Thyroid gland (tissue), 4 donors: ENCODE results near the gene HPCAL1. TPM values are rescaled to one million over a fixed set of nuclear protein-coding genes. Genes with fewer than 3 reads are reported as not detected.
A peak's percentile ranks its signal among the peaks of the same experiment; 100 is the strongest.

Source experiments
- DNase-seq, 2 donors: peaks; one replicate each; pipeline ENCODE4 v3.0.0-alpha.2; 2019
- H3K27ac ChIP-seq, 3 donors: fragments of 200-600 bp; sonication (generic); 1 replicate in 2 of 3; 2 replicates in 1 of 3; pipeline ENCODE4 v1.5.1; 2016 to 2019; ENCODE audit warnings: mild to moderate bottlenecking in 1 of 3, moderate library complexity in 1 of 3
- H3K27me3 ChIP-seq: fragments of 200-600 bp; sonication (generic); one replicate; pipeline ENCODE4 v1.5.1; 2019
- H3K36me3 ChIP-seq, 2 donors: fragments of 200-600 bp; sonication (generic); one replicate each; pipeline ENCODE4 v1.5.1; 2016 to 2019
- H3K4me1 ChIP-seq, 2 donors: fragments of 200-600 bp; sonication (generic); one replicate each; pipeline ENCODE4 v1.5.1; 2017 to 2019
- H3K4me3 ChIP-seq, 3 donors: fragments of 200-600 bp; sonication (generic); replicated peaks in 1 of 3; 1 replicate in 2 of 3; 2 replicates in 1 of 3; pipeline ENCODE4 v1.5.1; 2016; ENCODE audit warnings: mild to moderate bottlenecking in 1 of 3
- H3K9me3 ChIP-seq: fragments of 200-600 bp; sonication (generic); one replicate; pipeline ENCODE4 v1.5.1; 2017
- POLR2A ChIP-seq, 2 donors: fragments of 450-650 bp; IDR thresholded peaks; one replicate each; pipeline ENCODE4 v1.6.1; 2017; ENCODE audit warnings: antibody characterized with exemption in 2 of 2, mild to moderate bottlenecking in 2 of 2, moderate library complexity in 1 of 2
- WGBS, 2 donors: methylation state at CpG; one replicate each; pipeline ENCODE4 v1.1.5; 2017; 5-methylcytosine and 5-hydroxymethylcytosine counted together
- intact Hi-C: fragments of 100-400 bp; cut with DNase I; formaldehyde crosslinking; loops from one replicate; pipeline ENCODE4 v1.15.1; 2023
- total RNA-seq, 4 donors: library from RNA; depleted of rRNA; stranded (reverse); fragments of >200 nt; gene quantifications; one replicate each; pipeline ENCODE4 v1.2.3, GENCODE V29; 2016
- TF ChIP-seq, protein P1 (sequence below), 6 experiments: fragments of 200-600 bp in 3 of 6; fragments of 450-650 bp in 3 of 6; sonication (generic) in 3 of 6; IDR thresholded peaks; one replicate each; pipeline ENCODE4 v1.5.1; 2016 to 2019; ENCODE audit warnings: antibody characterized with exemption in 6 of 6, mild to moderate bottlenecking in 2 of 6, inconsistent platforms in 1 of 6, moderate library complexity in 1 of 6

The HPCAL1 gene
- total RNA-seq, 4 donors from 2014 or later: 39.9 to 84.2 (median 64.8) TPM

DNA sequence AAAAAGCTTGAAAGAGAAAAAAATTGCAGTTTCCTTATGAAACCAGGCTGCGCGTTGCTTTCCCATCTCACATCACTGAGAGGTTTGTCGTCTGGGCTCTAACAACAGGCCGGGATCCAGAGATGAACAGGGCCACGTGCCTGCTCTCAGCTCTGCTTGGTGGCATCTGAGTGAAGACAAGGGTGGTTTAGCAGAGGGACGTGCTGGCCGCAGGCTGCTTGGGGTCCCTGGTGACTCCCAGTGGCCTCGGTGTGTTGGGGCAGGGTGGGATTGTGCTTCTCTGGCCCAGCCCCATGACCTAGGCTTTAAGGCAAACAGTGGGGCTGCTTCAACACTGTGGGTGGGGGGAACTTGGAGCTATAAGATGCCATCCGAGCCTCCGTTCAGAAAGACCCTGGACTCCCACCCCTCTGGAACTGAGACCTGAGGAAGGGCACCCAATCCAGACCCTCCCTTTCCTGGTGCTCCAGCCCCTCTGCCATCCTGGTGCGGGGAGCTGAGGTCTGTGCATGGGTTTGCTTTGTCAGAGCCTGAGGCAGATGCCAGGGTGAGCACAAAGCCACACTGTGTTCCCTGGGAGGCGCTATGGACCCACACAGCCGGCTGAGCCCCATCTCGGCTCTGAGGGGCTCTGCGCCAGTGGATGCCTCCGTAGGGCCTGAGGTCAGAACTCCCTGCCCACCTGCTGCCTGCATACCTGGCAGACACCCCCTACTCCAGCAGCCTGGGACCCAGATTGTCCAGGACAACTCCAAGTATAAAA lies 18.4 kb upstream of the HPCAL1 start:
- H3K9me3 ChIP-seq: no peaks in the 10 kb centered on the region
- peak overlapping the region in 2 of 3 donors; percentile 93 to 99 for H3K27ac ChIP-seq
- H3K36me3 ChIP-seq: no peaks in the 10 kb centered on the region
- WGBS, 2 donors: 96% methylated on average over 8 to 15 of the region's 16 CpGs
- H3K4me3 ChIP-seq: no peak overlapping the region
- TF ChIP-seq, protein P1, sequence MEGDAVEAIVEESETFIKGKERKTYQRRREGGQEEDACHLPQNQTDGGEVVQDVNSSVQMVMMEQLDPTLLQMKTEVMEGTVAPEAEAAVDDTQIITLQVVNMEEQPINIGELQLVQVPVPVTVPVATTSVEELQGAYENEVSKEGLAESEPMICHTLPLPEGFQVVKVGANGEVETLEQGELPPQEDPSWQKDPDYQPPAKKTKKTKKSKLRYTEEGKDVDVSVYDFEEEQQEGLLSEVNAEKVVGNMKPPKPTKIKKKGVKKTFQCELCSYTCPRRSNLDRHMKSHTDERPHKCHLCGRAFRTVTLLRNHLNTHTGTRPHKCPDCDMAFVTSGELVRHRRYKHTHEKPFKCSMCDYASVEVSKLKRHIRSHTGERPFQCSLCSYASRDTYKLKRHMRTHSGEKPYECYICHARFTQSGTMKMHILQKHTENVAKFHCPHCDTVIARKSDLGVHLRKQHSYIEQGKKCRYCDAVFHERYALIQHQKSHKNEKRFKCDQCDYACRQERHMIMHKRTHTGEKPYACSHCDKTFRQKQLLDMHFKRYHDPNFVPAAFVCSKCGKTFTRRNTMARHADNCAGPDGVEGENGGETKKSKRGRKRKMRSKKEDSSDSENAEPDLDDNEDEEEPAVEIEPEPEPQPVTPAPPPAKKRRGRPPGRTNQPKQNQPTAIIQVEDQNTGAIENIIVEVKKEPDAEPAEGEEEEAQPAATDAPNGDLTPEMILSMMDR (IDR thresholded peaks at IDR 0.05): no peak
- no peak for TF ChIP-seq POLR2A (IDR thresholded peaks at IDR 0.05)
- H3K27me3 ChIP-seq: no peaks in the 10 kb centered on the region
- DNase-seq: peak in 1 of 2 donors; percentile 13
- peaks cover 24 to 38% of the 10 kb centered on the region in 2 donors for H3K4me1 ChIP-seq
- intact Hi-C loops: no loop called here

DNA sequence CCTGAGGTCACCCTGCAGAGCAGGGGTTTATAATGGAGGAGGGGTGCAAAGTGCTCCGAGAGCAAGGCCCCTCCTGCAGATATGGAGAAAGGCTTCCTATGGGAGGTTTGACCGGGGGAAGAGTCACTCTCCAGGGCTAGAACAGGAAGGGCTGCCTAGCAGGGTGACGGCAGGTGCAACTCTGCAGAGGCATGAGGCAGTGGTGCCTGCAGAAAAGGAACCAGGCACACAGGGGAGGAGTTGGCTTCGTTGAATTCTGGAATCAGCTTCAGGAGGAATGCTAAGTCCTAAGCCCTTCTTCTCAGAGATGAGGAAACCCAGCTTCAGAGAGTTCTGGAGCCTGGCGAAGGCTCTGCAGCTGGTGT lies 17.5 kb upstream of the HPCAL1 start:
- 43 to 51% methylated on average over 5 of the region's 5 CpGs for WGBS, 2 donors
- Histone ChIP-seq H3K4me3 (no peak overlapping the region), H3K27me3 (no peaks in the 10 kb centered on the region), H3K36me3 (no peaks in the 10 kb centered on the region), H3K27ac (peak overlapping the region; percentile 93 to 99 (median 95)), H3K9me3 (no peaks in the 10 kb centered on the region), H3K4me1 (peaks cover 24 to 38% of the 10 kb centered on the region in 2 donors)
- no peak for DNase-seq
- TF ChIP-seq POLR2A (IDR thresholded peaks at IDR 0.05): no peak
- TF ChIP-seq, protein P1 (IDR thresholded peaks at IDR 0.05): no peak
- intact Hi-C loops: loop anchor here (5.0 kb wide), 1 partner anchor 122 kb away; no protein-coding TSS in a partner anchor

DNA sequence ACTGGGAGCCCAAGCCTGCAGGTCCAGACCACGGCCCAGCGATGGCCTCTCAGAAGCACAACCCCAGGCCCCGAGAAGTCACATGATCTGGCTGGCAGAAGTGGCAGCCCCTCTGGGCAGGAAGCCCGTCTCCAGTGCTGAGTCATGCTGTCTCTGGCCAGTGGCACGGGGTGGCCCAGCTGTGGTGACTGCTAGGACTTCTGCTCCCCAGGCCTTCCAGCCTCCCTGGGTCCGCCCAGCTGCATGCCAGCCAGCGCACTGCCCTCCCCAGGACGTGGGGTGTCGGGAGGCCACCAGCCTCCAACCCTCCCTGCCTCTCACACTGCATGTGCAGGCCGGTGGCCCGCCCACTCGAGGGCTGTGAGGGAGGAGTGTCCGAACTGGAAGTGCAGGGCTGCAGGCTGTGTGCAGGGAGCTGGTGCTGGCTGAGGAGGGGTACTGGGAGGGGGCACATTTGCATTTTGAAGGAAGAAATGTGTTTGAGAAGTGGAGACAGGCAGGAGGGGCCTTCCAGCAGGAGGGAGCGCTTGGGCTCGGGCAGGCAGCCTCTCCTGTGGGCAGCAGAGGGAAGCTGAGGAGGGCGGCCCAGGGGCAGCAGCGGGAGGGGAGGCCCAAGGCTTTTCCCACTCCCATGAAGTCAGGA lies 17.0 kb upstream of the HPCAL1 start:
- peak overlapping the region; percentile 93 to 99 (median 95) for H3K27ac ChIP-seq
- WGBS, 2 donors: 25 to 46% methylated on average over 8 to 10 of the region's 17 CpGs
- DNase-seq: peak; percentile 96
- peaks cover 24 to 38% of the 10 kb centered on the region in 2 donors for H3K4me1 ChIP-seq
- TF ChIP-seq POLR2A (IDR thresholded peaks at IDR 0.05): peak in 1 of 2 donors; percentile 38
- TF ChIP-seq, protein P1 (IDR thresholded peaks at IDR 0.05): peak in 1 of 6 experiments; percentile 11
- no peaks in the 10 kb centered on the region for H3K36me3 ChIP-seq
- no peak overlapping the region for H3K4me3 ChIP-seq
- intact Hi-C loops: loop anchor here (5.0 kb wide), 1 partner anchor 122 kb away; no protein-coding TSS in a partner anchor
- H3K27me3 ChIP-seq: no peaks in the 10 kb centered on the region
- H3K9me3 ChIP-seq: no peaks in the 10 kb centered on the region

DNA sequence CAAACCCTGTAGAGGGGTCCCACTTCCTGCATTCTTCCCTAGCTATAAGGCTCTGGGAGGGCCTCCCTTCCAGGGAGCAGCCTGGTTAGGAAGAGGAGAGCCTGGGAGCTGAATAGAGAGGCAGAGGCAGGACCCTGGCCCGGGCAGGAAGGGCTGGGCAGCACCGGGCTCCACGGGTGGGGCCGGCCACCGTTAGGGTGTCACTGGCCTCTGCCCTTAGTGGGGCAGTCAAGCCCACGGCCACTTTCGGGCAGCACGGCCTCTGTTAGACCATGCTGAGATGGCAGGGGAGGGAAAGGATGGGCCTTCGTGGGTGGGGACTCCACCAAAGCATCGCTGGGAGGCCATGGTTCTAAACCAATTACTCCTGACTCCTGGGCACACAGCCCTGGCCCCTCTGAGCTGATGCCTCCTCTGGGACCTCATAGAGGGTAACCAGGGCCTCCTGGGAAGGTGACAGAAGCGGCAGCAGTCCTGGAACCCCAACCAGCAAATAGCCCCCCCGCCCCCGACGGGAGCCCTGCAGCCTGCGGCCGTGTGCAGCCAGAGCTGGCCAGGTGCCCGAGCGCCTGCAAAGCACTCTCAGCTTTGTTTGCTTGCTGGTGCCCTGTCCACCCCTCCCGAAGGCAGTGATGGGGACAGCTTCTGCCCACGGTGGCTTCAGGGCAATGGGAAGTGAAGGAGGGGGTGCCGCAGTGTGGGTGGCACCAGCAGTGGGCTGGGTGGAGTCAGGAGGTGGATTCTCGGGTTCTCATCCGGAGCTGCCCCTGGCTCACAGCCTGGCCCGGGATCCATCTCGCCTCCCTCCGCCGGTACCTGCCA lies 16.3 kb upstream of the HPCAL1 start:
- H3K4me1 ChIP-seq: peaks cover 24 to 38% of the 10 kb centered on the region in 2 donors
- WGBS, 2 donors: 29 to 33% methylated on average over 4 to 24 of the region's 27 CpGs
- no peaks in the 10 kb centered on the region for H3K9me3 ChIP-seq
- no peaks in the 10 kb centered on the region for H3K27me3 ChIP-seq
- peak overlapping the region; percentile 93 to 99 (median 95) for H3K27ac ChIP-seq
- intact Hi-C loops: loop anchor here (5.0 kb wide), 1 partner anchor 121 kb away; no protein-coding TSS in a partner anchor
- no peaks in the 10 kb centered on the region for H3K36me3 ChIP-seq
- no peak overlapping the region for H3K4me3 ChIP-seq
- DNase-seq: peak; percentile 96 to 98
- TF ChIP-seq, protein P1 (IDR thresholded peaks at IDR 0.05): no peak
- TF ChIP-seq POLR2A (IDR thresholded peaks at IDR 0.05): peak in 1 of 2 donors; percentile 41
